ENCODE data around the gene GSTM3. TPM values are rescaled to one million over a fixed set of nuclear protein-coding genes. Genes with fewer than 3 reads are reported as not detected.
A peak's percentile ranks its signal among the peaks of the same experiment; 100 is the strongest.

GSTM3 gene
- total and polyA plus RNA-seq, 8 donors, result 32.2 to 350 (median 113) TPM

- 52 to 64% (median 56%) methylated on average over 5 to 6 of the region's 6 CpGs for WGBS, 5 donors
- Histone ChIP-seq H3K36me3 (no peaks in the 10 kb centered on the region), H3K27ac (no peak overlapping the region), H3K4me1 (peaks cover 6 to 23% (median 15%) of the 10 kb centered on the region in 4 donors), H3K9me3 (no peaks in the 10 kb centered on the region), H3K4me3 (no peak overlapping the region), H3K27me3 (no peaks in the 10 kb centered on the region)
- intact Hi-C loops (cut with DNase I; ENCODE audit: low total_unique reads), result loop anchor here (5.0 to 10.0 kb wide), 2 partner anchors 132 to 229 kb away; partner anchors contain the start of gene GNAI3
- TF ChIP-seq EP300 (IDR thresholded peaks at IDR 0.05), result no peak
- TF ChIP-seq POLR2A (IDR thresholded peaks at IDR 0.05), result no peak
- TF ChIP-seq POLR2AphosphoS5 (IDR thresholded peaks at IDR 0.05), result no peak
- TF ChIP-seq, protein P1, sequence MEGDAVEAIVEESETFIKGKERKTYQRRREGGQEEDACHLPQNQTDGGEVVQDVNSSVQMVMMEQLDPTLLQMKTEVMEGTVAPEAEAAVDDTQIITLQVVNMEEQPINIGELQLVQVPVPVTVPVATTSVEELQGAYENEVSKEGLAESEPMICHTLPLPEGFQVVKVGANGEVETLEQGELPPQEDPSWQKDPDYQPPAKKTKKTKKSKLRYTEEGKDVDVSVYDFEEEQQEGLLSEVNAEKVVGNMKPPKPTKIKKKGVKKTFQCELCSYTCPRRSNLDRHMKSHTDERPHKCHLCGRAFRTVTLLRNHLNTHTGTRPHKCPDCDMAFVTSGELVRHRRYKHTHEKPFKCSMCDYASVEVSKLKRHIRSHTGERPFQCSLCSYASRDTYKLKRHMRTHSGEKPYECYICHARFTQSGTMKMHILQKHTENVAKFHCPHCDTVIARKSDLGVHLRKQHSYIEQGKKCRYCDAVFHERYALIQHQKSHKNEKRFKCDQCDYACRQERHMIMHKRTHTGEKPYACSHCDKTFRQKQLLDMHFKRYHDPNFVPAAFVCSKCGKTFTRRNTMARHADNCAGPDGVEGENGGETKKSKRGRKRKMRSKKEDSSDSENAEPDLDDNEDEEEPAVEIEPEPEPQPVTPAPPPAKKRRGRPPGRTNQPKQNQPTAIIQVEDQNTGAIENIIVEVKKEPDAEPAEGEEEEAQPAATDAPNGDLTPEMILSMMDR (IDR thresholded peaks at IDR 0.05), result peak in 2 of 7 experiments; percentile 18 to 36
- DNase-seq, result no peak
Observed at GRCh38 chr1:109773900-109774485, 33.2 kb upstream of the GSTM3 start.

DNA sequence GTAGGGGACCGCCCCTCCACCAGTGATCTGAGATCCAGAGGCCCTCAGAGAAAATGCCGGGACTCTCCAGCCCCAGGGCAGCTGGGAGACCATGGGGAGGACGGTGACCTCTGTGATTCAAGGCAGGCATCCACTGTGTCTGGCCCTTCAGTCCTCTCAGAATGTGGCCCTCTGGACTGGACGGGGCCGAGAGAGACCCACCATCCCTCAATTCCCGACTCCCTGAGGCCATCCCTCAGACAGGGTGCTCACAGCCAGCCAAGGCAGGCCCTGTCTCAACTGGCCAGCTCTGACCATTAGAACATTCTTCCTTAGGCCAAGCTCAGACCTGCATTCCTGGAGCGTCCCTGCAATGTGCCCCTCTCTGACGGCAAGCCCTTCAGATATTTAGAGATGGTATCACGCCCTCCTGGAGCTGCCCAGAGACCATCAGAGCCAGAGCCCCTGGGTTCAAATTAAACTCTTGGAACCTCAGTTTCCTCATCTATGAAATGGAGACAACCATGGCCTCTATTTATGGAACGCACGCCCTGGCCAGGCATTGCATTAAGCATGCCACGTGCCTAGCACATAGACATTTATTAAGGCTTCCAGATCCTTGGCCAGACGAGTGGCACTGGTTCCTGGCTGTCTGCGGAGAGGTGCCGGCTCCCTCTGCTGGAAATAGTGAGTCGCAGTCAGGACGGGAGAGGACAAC, 32.5 kb upstream of the GSTM3 start:
- H3K27ac ChIP-seq, result peak overlapping the region in 1 of 5 donors; percentile 24
- H3K9me3 ChIP-seq, result no peaks in the 10 kb centered on the region
- no peak overlapping the region for H3K4me3 ChIP-seq
- intact Hi-C loops (cut with DNase I; ENCODE audit: low total_unique reads), result loop anchor here (5.0 to 10.0 kb wide), 2 partner anchors 131 to 229 kb away; partner anchors contain the start of gene GNAI3
- 45 to 47% (median 47%) methylated on average over 11 to 17 of the region's 17 CpGs for whole genome bisulfite sequencing, 5 donors
- TF ChIP-seq EP300 (IDR thresholded peaks at IDR 0.05), result no peak
- TF ChIP-seq POLR2AphosphoS5 (IDR thresholded peaks at IDR 0.05), result peak in 2 of 3 donors; percentile 31 to 84
- TF ChIP-seq POLR2A (IDR thresholded peaks at IDR 0.05), result no peak
- TF ChIP-seq, protein P1 (IDR thresholded peaks at IDR 0.05), result peak in 5 of 7 experiments; percentile 74 to 97 (median 82)
- peaks cover 6 to 23% (median 15%) of the 10 kb centered on the region in 4 donors for H3K4me1 ChIP-seq
- DNase-seq, result peak; percentile 86 to 95
- H3K36me3 ChIP-seq, result no peaks in the 10 kb centered on the region
- H3K27me3 ChIP-seq, result no peaks in the 10 kb centered on the region

DNA sequence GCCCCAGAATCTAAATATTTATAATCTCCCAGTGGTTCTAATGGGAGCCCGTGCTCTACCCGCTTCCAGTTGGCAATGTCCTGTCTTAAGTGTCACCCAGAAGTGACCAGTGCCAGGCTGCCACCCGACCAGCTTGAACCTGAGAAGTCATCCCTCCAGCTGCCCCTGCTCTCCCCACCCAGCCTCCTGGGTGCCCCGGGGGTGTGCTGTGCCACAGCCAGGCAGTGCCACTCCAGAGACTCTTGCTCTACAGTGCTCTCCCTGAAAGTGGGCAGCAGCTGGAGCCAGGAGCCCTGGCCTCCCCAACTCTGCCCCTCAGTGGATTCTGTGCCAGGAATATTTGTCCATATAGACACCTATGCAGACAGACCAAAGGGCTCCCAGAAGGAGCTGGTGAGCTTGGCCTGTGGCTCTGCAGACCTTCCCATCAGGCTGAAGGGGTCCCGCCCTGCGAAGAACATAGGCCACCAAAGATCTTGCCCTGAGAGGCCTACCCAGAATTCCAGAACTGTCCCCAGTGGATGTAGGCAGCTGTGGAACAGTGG, 31.9 kb upstream of the GSTM3 start:
- TF ChIP-seq EP300 (IDR thresholded peaks at IDR 0.05) (no peak), POLR2A (IDR thresholded peaks at IDR 0.05) (no peak), POLR2AphosphoS5 (IDR thresholded peaks at IDR 0.05) (no peak)
- TF ChIP-seq, protein P1 (IDR thresholded peaks at IDR 0.05), result no peak
- Histone ChIP-seq H3K4me1 (peaks cover 6 to 26% (median 15%) of the 10 kb centered on the region in 4 donors), H3K36me3 (no peaks in the 10 kb centered on the region), H3K9me3 (no peaks in the 10 kb centered on the region), H3K4me3 (no peak overlapping the region), H3K27me3 (no peaks in the 10 kb centered on the region), H3K27ac (peak overlapping the region in 1 of 5 donors; percentile 24)
- no peak for DNase-seq
- intact Hi-C loops (cut with DNase I; ENCODE audit: low total_unique reads), result loop anchor here (5.0 to 10.0 kb wide), 2 partner anchors 130 to 228 kb away; partner anchors contain the start of gene GNAI3
- 80 to 90% (median 84%) methylated on average over 4 to 6 of the region's 6 CpGs for WGBS, 5 donors

Measured in stomach (tissue), 9 donors.